Body of pancreas (tissue), 4 donors: ENCODE data around the gene CDK5RAP1. TPM values are rescaled to one million over a fixed set of nuclear protein-coding genes. Genes with fewer than 3 reads are reported as not detected.

ENCODE experiments used
- ATAC-seq: fragments of 150-250 bp; one replicate; pipeline ENCODE4 v1.9.1; 2016
- DNase-seq, 4 donors: peaks; one replicate each; pipeline ENCODE4 v3.0.0-alpha.2; 2019
- H3K27ac ChIP-seq, 4 donors: fragments of 200-600 bp; sonication (generic); 1 replicate in 3 of 4; 2 replicates in 1 of 4; pipeline versions ENCODE4 v1.5.1 to v1.6.1; 2016 to 2019; ENCODE audit warnings: mild to moderate bottlenecking in 1 of 4, mixed read lengths in 1 of 4, moderate library complexity in 1 of 4
- H3K27me3 ChIP-seq, 2 donors: fragments of 200-600 bp; sonication (generic); one replicate each; pipeline ENCODE4 v1.6.0; 2016; ENCODE audit warnings: mild to moderate bottlenecking in 1 of 2
- H3K36me3 ChIP-seq, 2 donors: fragments of 200-600 bp; sonication (generic); replicated peaks in 1 of 2; 2 replicates each; pipeline ENCODE4 v1.5.1; 2016; ENCODE audit warnings: low read depth in 2 of 2; ENCODE audit not compliant: insufficient read depth in 1 of 2
- H3K4me1 ChIP-seq: fragments of 200-600 bp; sonication (generic); one replicate; pipeline ENCODE4 v1.6.0; 2016
- H3K4me3 ChIP-seq, 2 donors: fragments of 200-600 bp; sonication (generic); 1 replicate in 1 of 2; 2 replicates in 1 of 2; pipeline ENCODE4 v1.5.1; 2016 to 2019
- H3K9me3 ChIP-seq, 3 donors: fragments of 200-600 bp; sonication (generic); 1 replicate in 2 of 3; 2 replicates in 1 of 3; pipeline ENCODE4 v1.5.1; 2016
- CTCF ChIP-seq, 7 experiments: fragments of 450-650 bp in 4 of 7; fragments of 200-600 bp in 3 of 7; sonication (generic) in 3 of 7; IDR thresholded peaks; one replicate each; pipeline ENCODE4 v1.5.1; 2016 to 2019; ENCODE audit warnings: antibody characterized with exemption in 7 of 7
- POLR2A ChIP-seq, 3 donors: fragments of 450-650 bp; IDR thresholded peaks; one replicate each; pipeline ENCODE4 v1.6.1; 2016; ENCODE audit warnings: antibody characterized with exemption in 3 of 3, mild to moderate bottlenecking in 2 of 3
- WGBS, 2 donors: methylation state at CpG; one replicate each; pipeline ENCODE4 v1.1.5; 2017; 5-methylcytosine and 5-hydroxymethylcytosine counted together
- intact Hi-C: fragments of 100-400 bp; cut with DNase I; formaldehyde crosslinking; loops from one replicate; pipeline ENCODE4 v1.15.1; 2023
- total RNA-seq, 2 donors: library from RNA; depleted of rRNA; stranded (reverse); fragments of >200 nt; gene quantifications; one replicate each; pipeline ENCODE4 v1.1.0, GENCODE V29; 2016

CDK5RAP1 gene
- total RNA-seq, 2 donors from 2014 or later, result 8.8 to 27.0 TPM

DNA sequence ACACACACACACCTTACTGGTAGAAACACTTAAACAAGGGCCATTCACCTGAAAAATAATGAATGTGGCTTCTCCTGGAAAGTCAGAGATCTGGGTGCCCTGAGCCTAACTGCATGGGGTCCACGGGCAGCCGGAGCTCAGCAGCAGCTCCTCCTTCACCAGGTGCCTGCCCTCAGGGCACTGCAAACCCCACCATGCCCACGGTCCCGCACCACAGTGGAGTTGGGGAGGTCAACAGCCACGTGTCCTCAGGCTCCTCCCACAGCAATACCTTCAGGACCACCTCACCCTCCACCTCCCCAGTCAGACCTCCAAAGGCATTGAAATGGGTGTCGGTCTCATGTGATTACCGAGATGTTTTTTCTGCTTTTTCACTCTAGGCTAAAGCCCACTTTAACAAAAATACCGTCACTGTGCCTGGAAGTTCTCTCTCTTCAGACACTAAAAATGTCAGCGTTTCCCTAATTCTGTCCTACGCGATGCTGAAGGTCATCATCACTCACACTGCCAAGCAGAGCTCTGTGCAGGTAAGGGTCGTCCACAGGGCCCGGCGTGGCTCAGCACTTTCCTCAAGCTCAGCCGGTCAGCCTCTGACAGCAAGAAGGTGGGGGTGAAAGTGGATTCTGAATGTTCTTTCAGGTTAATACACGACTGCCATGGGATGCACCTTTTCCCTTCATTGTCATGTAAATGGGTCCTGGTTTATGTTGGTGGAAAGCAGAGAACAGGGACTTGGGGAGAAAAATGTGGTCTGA is 48.9 kb downstream of the CDK5RAP1 start:
- no peaks in the 10 kb centered on the region for H3K36me3 ChIP-seq
- H3K9me3 ChIP-seq, result no peaks in the 10 kb centered on the region
- H3K27ac ChIP-seq, result no peak overlapping the region
- TF ChIP-seq POLR2A (IDR thresholded peaks at IDR 0.05), result no peak
- no peak for TF ChIP-seq CTCF (IDR thresholded peaks at IDR 0.05)
- intact Hi-C loops, result no loop called here
- ATAC-seq (no peak), DNase-seq (no peak)
- no peaks in the 10 kb centered on the region for H3K4me1 ChIP-seq
- 80 to 83% methylated on average over 12 to 16 of the region's 16 CpGs for WGBS, 2 donors
- no peaks in the 10 kb centered on the region for H3K27me3 ChIP-seq
- H3K4me3 ChIP-seq, result no peak overlapping the region

DNA sequence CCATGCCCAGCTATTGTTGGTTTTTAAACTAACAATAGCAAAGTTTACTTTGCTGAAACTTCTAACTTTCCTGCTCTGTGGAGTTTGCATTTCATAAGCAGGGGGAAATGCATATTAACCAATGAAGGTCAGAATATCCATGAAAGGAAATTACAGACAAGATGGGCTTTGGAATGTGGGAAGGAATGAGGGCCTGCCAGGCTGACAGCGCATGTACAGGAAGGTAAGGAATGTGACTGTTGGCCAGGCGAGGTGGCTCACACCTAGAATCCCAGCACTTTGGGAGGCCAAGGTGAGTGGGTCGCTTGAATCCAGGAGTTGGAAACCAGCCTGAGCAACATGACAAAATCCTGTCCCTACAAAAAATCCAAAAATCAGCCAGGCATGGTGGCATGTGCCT is 49.6 kb downstream of the CDK5RAP1 start:
- 62 to 97% methylated on average over 3 of the region's 3 CpGs for WGBS, 2 donors

GRCh38 chr20:33349493-33349892 is 51.8 kb downstream of the CDK5RAP1 start:
- Histone ChIP-seq H3K27ac (no peak overlapping the region), H3K4me3 (no peak overlapping the region), H3K36me3 (no peaks in the 10 kb centered on the region), H3K4me1 (no peaks in the 10 kb centered on the region), H3K27me3 (no peaks in the 10 kb centered on the region), H3K9me3 (no peaks in the 10 kb centered on the region)
- 92% methylated on average over 8 of the region's 8 CpGs; no CpG with 5 or more reads in 1 of the 2 donors for WGBS, 2 donors
- no peak for TF ChIP-seq POLR2A (IDR thresholded peaks at IDR 0.05)
- TF ChIP-seq CTCF (IDR thresholded peaks at IDR 0.05), result no peak
- intact Hi-C loops, result no loop called here
- DNase-seq, result no peak
- ATAC-seq, result no peak

More for the DNA sequence above, 49.6 kb downstream of the CDK5RAP1 start:
- intact Hi-C loops, result no loop called here
- H3K27me3 ChIP-seq, result no peaks in the 10 kb centered on the region
- no peak overlapping the region for H3K27ac ChIP-seq
- no peak overlapping the region for H3K4me3 ChIP-seq
- H3K9me3 ChIP-seq, result no peaks in the 10 kb centered on the region
- no peak for TF ChIP-seq POLR2A (IDR thresholded peaks at IDR 0.05)
- TF ChIP-seq CTCF (IDR thresholded peaks at IDR 0.05), result no peak
- ATAC-seq (no peak), DNase-seq (no peak)
- H3K4me1 ChIP-seq, result no peaks in the 10 kb centered on the region
- no peaks in the 10 kb centered on the region for H3K36me3 ChIP-seq

DNA sequence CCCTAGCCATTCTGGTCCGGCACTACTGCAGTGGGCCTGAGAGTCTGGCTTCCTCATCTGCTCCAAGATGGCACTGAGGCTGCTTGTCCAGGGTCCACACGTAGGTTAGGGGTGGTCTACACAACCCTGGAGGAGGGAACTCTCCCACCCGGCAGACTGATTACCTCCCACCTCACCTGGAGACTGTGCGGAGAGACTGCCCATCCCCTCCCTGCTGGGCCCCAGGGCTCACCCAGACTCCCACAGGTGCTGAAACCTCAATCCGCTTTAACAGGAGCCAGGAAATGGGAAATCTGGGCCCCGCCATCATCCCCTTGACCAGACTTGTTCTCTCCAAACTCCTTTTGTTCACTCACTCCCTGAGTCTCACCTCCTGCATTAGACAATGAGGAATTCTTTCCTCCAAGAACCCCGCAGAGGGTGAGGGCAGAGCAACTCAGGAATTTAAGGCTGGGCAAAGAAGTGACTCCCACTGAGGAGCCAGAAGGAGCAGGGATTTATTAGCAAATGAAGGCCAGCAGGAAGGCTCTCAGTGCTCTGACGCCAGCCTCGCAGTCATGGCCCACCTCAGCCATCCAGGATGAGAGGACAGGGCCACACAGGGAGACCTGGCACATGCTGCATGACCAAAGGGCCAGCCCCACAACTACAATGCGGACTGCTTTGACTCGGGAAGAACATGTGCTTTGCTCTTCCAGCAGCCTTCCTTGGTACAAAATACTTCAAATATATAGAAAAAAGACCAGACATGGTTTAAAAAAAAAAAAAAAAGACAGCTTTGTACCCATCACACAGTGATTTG is 53.0 kb downstream of the CDK5RAP1 start:
- Histone ChIP-seq H3K27me3 (no peaks in the 10 kb centered on the region), H3K27ac (no peak overlapping the region), H3K9me3 (no peaks in the 10 kb centered on the region), H3K4me1 (no peaks in the 10 kb centered on the region), H3K36me3 (no peaks in the 10 kb centered on the region), H3K4me3 (no peak overlapping the region)
- 85 to 92% methylated on average over 10 to 11 of the region's 11 CpGs for WGBS, 2 donors
- TF ChIP-seq CTCF (IDR thresholded peaks at IDR 0.05), result no peak
- TF ChIP-seq POLR2A (IDR thresholded peaks at IDR 0.05), result no peak
- ATAC-seq (no peak), DNase-seq (no peak)
- intact Hi-C loops, result no loop called here
